Thyroid gland (tissue), 4 donors: ENCODE data around the gene CD300LB.

Experiments used
- POLR2A ChIP-seq, 2 donors: fragments of 450-650 bp; IDR thresholded peaks; one replicate each; pipeline ENCODE4 v1.6.1; 2017; ENCODE audit warnings: antibody characterized with exemption in 2 of 2, mild to moderate bottlenecking in 2 of 2, moderate library complexity in 1 of 2
- TF ChIP-seq, protein P1 (sequence below), 6 experiments: fragments of 200-600 bp in 3 of 6; fragments of 450-650 bp in 3 of 6; sonication (generic) in 3 of 6; IDR thresholded peaks; one replicate each; pipeline ENCODE4 v1.5.1; 2016 to 2019; ENCODE audit warnings: antibody characterized with exemption in 6 of 6, mild to moderate bottlenecking in 2 of 6, inconsistent platforms in 1 of 6, moderate library complexity in 1 of 6

DNA sequence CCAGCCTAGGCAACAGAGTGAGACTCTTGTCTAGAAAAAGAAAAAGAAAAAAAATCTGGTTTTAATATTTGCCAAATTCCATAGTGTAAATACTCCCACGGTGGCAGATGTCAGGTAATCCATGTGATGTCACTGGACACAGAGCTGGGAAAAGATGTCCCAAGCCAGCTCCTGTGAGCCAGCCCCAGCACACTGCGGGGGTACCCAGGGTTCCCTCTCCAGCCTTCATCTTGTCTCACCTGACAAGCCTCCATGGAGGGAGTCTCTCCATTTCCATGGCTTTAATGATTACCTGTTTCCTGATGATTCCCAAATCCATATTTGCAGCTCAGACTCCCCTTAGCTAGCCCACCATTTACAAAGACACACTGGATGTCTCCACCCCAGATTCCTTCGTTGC lies 4.6 kb downstream of the CD300LB start:
- TF ChIP-seq, protein P1, sequence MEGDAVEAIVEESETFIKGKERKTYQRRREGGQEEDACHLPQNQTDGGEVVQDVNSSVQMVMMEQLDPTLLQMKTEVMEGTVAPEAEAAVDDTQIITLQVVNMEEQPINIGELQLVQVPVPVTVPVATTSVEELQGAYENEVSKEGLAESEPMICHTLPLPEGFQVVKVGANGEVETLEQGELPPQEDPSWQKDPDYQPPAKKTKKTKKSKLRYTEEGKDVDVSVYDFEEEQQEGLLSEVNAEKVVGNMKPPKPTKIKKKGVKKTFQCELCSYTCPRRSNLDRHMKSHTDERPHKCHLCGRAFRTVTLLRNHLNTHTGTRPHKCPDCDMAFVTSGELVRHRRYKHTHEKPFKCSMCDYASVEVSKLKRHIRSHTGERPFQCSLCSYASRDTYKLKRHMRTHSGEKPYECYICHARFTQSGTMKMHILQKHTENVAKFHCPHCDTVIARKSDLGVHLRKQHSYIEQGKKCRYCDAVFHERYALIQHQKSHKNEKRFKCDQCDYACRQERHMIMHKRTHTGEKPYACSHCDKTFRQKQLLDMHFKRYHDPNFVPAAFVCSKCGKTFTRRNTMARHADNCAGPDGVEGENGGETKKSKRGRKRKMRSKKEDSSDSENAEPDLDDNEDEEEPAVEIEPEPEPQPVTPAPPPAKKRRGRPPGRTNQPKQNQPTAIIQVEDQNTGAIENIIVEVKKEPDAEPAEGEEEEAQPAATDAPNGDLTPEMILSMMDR (IDR thresholded peaks at IDR 0.05): no peak
- no peak for TF ChIP-seq POLR2A (IDR thresholded peaks at IDR 0.05)
